HEK293 (cell line): ENCODE results near the gene TMEM222.

ENCODE experiments used
- BCL11A ChIP-seq: fragments of 450-650 bp; formaldehyde crosslinking; IDR thresholded peaks from 2 replicates; pipeline ENCODE4 v1.5.1; 2016; ENCODE audit warnings: low read depth, missing biosample characterization, missing genetic modification characterization
- GLI2 ChIP-seq: fragments of 450-650 bp; formaldehyde crosslinking; IDR thresholded peaks from 2 replicates; pipeline ENCODE4; 2017; ENCODE audit warnings: missing biosample characterization, missing genetic modification characterization, low read depth, borderline replicate concordance
- GLIS1 ChIP-seq: fragments of 450-650 bp; formaldehyde crosslinking; IDR thresholded peaks from 2 replicates; pipeline ENCODE4 v1.5.1; 2016; ENCODE audit warnings: missing biosample characterization, missing genetic modification characterization
- GLIS2 ChIP-seq: fragments of 450-650 bp; formaldehyde crosslinking; IDR thresholded peaks from 2 replicates; pipeline ENCODE4 v1.5.1; 2016; ENCODE audit warnings: missing biosample characterization, missing genetic modification characterization
- HOXA7 ChIP-seq: sonication (generic); formaldehyde crosslinking; IDR thresholded peaks from 2 replicates; pipeline ENCODE4 v1.8.1; 2022; ENCODE audit warnings: missing genetic modification reagents, borderline replicate concordance
- KLF8 ChIP-seq: fragments of 450-650 bp; formaldehyde crosslinking; IDR thresholded peaks from 2 replicates; pipeline ENCODE4 v1.5.1; 2016; ENCODE audit warnings: missing biosample characterization, missing genetic modification characterization
- SALL2 ChIP-seq: fragments of 450-650 bp; formaldehyde crosslinking; IDR thresholded peaks from 2 replicates; pipeline ENCODE4 v1.5.0; 2017; ENCODE audit warnings: missing biosample characterization, mild to moderate bottlenecking, missing genetic modification characterization, borderline replicate concordance
- SP2 ChIP-seq: fragments of 450-650 bp; formaldehyde crosslinking; IDR thresholded peaks from 2 replicates; pipeline ENCODE4 v1.5.1; 2016; ENCODE audit warnings: missing biosample characterization, missing genetic modification characterization
- SP3 ChIP-seq: fragments of 450-650 bp; formaldehyde crosslinking; IDR thresholded peaks from 2 replicates; pipeline ENCODE4 v1.5.1; 2016; ENCODE audit warnings: missing biosample characterization, missing genetic modification characterization
- SP7 ChIP-seq: fragments of 450-650 bp; formaldehyde crosslinking; IDR thresholded peaks from 2 replicates; pipeline ENCODE4 v1.5.1; 2016; ENCODE audit warnings: missing biosample characterization, missing genetic modification characterization
- TCF7L2 ChIP-seq: IDR thresholded peaks from 2 replicates; pipeline ENCODE4 v1.6.1; 2011; ENCODE audit warnings: low read depth, mild to moderate bottlenecking, inconsistent platforms, low read length, moderate library complexity, borderline replicate concordance
- TRIM28 ChIP-seq: IDR thresholded peaks from 2 replicates; pipeline ENCODE4 v1.6.1; 2011; ENCODE audit warnings: low read length, control low read depth, borderline replicate concordance
- ZBTB26 ChIP-seq: fragments of 450-650 bp; formaldehyde crosslinking; optimal IDR thresholded peaks from 2 replicates; pipeline ENCODE3; 2016; ENCODE audit warnings: missing biosample characterization, mild to moderate bottlenecking, missing genetic modification characterization
- ZFP37 ChIP-seq: fragments of 450-650 bp; formaldehyde crosslinking; IDR thresholded peaks from 2 replicates; pipeline ENCODE4 v1.5.1; 2016; ENCODE audit warnings: missing biosample characterization, missing genetic modification characterization
- ZIC2 ChIP-seq: fragments of 450-650 bp; formaldehyde crosslinking; IDR thresholded peaks from 2 replicates; pipeline ENCODE4 v1.5.1; 2016; ENCODE audit warnings: missing biosample characterization, missing genetic modification characterization
- ZNF239 ChIP-seq: fragments of 450-650 bp; formaldehyde crosslinking; IDR thresholded peaks from 2 replicates; pipeline ENCODE4 v1.5.1; 2016; ENCODE audit warnings: missing biosample characterization, missing genetic modification characterization
- ZNF26 ChIP-seq: fragments of 450-650 bp; formaldehyde crosslinking; IDR thresholded peaks from 2 replicates; pipeline ENCODE4 v1.5.1; 2016; ENCODE audit warnings: missing biosample characterization, missing genetic modification characterization
- ZNF335 ChIP-seq: fragments of 450-650 bp; formaldehyde crosslinking; conservative IDR thresholded peaks from 2 replicates; pipeline ENCODE4 v1.5.1; 2016; ENCODE audit warnings: missing biosample characterization, missing genetic modification characterization
- ZNF473 ChIP-seq: fragments of 450-650 bp; formaldehyde crosslinking; IDR thresholded peaks from 2 replicates; pipeline ENCODE4 v1.5.1; 2017; ENCODE audit warnings: missing biosample characterization, missing genetic modification characterization
- ZNF48 ChIP-seq: fragments of 450-650 bp; formaldehyde crosslinking; IDR thresholded peaks from 2 replicates; pipeline ENCODE4 v1.5.1; 2016; ENCODE audit warnings: missing biosample characterization, missing genetic modification characterization
- ZNF510 ChIP-seq: fragments of 450-650 bp; formaldehyde crosslinking; IDR thresholded peaks from 2 replicates; pipeline ENCODE4 v1.5.1; 2018; ENCODE audit warnings: mild to moderate bottlenecking, missing genetic modification characterization, missing biosample characterization; ENCODE audit not compliant: insufficient replicate concordance
- ZNF530 ChIP-seq: fragments of 450-650 bp; formaldehyde crosslinking; IDR thresholded peaks from 2 replicates; pipeline ENCODE4 v1.5.1; 2016; ENCODE audit warnings: low read depth, missing biosample characterization, missing genetic modification characterization
- ZNF555 ChIP-seq: fragments of 450-650 bp; formaldehyde crosslinking; conservative IDR thresholded peaks from 2 replicates; pipeline ENCODE4 v1.5.1; 2017; ENCODE audit warnings: missing biosample characterization, mild to moderate bottlenecking, missing genetic modification characterization, inconsistent platforms
- ZNF585B ChIP-seq: fragments of 450-650 bp; formaldehyde crosslinking; IDR thresholded peaks from 2 replicates; pipeline ENCODE4 v1.5.1; 2016; ENCODE audit warnings: missing biosample characterization, missing genetic modification characterization
- ZNF624 ChIP-seq: fragments of 450-650 bp; formaldehyde crosslinking; IDR thresholded peaks from 2 replicates; pipeline ENCODE4 v1.5.1; 2017; ENCODE audit warnings: missing biosample characterization, missing genetic modification characterization
- ZNF626 ChIP-seq: fragments of 450-650 bp; sonication (Bioruptor Pico); formaldehyde crosslinking; IDR thresholded peaks from 2 replicates; pipeline ENCODE4 v1.5.1; 2018; ENCODE audit warnings: missing biosample characterization, missing genetic modification characterization, inconsistent platforms
- ZNF791 ChIP-seq: fragments of 450-650 bp; formaldehyde crosslinking; IDR thresholded peaks from 2 replicates; pipeline ENCODE4 v1.5.1; 2016; ENCODE audit warnings: missing biosample characterization, missing genetic modification characterization
- ZNF792 ChIP-seq: fragments of 450-650 bp; formaldehyde crosslinking; IDR thresholded peaks from 2 replicates; pipeline ENCODE4 v1.5.1; 2016; ENCODE audit warnings: missing biosample characterization, missing genetic modification characterization
- ZNF830 ChIP-seq: fragments of 450-650 bp; IDR thresholded peaks from 2 replicates; pipeline ENCODE4 v1.5.0; 2018; ENCODE audit warnings: missing biosample characterization, missing genetic modification characterization, low read depth, mild to moderate bottlenecking, moderate library complexity
- ZSCAN16 ChIP-seq: fragments of 450-650 bp; formaldehyde crosslinking; IDR thresholded peaks from 2 replicates; pipeline ENCODE4 v1.5.1; 2016; ENCODE audit warnings: missing biosample characterization, missing genetic modification characterization
- ZSCAN30 ChIP-seq: fragments of 450-650 bp; IDR thresholded peaks from 2 replicates; pipeline ENCODE4 v1.5.1; 2018; ENCODE audit warnings: missing biosample characterization, mild to moderate bottlenecking, missing genetic modification characterization, moderate library complexity
- TF ChIP-seq, protein P1 (sequence below): fragments of 450-650 bp; formaldehyde crosslinking; IDR thresholded peaks from 2 replicates; pipeline ENCODE4 v1.5.1; 2016; ENCODE audit warnings: missing biosample characterization, missing genetic modification characterization
- TF ChIP-seq, protein P2 (sequence below): fragments of 450-650 bp; formaldehyde crosslinking; IDR thresholded peaks from 2 replicates; pipeline ENCODE4 v1.5.1; 2017; ENCODE audit warnings: missing biosample characterization, missing genetic modification characterization

Gene TMEM222

DNA sequence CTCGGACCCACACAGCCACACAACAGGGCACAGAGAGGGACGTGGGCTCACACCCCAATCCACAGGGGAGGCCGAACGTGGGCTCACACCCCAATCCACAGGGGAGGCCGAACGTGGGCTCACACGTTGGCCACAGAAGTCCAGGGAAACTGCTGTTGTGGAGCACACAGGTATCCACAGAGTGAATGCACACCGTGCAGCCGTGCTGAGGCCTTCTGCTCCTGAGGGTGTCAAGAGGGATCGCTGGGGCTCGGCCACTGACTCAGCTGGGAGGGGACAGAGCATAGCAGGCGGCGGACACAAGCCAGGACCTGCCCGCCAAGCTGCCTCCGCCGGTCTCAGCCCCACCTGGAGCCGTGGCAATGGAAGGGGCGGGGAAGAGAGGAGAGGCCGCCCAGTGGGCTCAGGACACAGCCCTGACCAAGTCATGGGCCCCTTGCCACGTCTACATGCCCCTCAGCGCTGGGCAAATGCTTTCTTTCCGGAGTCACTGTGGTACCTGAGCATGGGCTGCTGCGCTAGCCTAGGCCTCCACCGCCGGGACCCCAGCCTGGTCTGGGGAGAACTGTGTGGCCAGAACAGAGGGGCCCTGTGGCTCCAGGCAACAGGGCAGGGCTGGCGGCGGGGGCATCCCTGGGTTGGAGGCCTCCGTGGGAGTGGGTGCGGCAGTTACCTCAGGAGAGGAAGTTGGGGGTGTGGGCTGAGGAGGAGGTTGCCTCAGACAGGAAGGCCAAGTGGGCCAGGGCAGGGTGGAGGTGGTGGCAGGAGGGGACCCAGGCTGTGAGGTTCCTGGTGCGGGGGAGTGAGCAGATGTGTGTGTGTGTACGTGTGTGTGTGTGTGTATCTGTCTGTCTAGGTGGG lies 21.0 kb downstream of the TMEM222 start (continued):
- 0 out of 2 replicates have a peak, but pooled peaks have one; percentile 26 for TF ChIP-seq TRIM28
- TF ChIP-seq ZNF48 = no peak
- no peak for TF ChIP-seq ZNF626 (tag by site-specific recombination)
- peak; percentile 47 for TF ChIP-seq GLIS2 (tag by site-specific recombination)
- no peak for TF ChIP-seq ZNF830 (tag by site-specific recombination)
- no peak for TF ChIP-seq ZNF585B (tag by site-specific recombination)
- no peak for TF ChIP-seq GLI2
- peak; percentile 55 for TF ChIP-seq SP3 (tag by site-specific recombination)
- TF ChIP-seq ZFP37 = no peak
- TF ChIP-seq, protein P1, sequence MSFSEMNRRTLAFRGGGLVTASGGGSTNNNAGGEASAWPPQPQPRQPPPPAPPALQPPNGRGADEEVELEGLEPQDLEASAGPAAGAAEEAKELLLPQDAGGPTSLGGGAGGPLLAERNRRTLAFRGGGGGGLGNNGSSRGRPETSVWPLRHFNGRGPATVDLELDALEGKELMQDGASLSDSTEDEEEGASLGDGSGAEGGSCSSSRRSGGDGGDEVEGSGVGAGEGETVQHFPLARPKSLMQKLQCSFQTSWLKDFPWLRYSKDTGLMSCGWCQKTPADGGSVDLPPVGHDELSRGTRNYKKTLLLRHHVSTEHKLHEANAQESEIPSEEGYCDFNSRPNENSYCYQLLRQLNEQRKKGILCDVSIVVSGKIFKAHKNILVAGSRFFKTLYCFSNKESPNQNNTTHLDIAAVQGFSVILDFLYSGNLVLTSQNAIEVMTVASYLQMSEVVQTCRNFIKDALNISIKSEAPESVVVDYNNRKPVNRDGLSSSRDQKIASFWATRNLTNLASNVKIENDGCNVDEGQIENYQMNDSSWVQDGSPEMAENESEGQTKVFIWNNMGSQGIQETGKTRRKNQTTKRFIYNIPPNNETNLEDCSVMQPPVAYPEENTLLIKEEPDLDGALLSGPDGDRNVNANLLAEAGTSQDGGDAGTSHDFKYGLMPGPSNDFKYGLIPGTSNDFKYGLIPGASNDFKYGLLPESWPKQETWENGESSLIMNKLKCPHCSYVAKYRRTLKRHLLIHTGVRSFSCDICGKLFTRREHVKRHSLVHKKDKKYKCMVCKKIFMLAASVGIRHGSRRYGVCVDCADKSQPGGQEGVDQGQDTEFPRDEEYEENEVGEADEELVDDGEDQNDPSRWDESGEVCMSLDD (tag by site-specific recombination) = peak; percentile 23; the same call in 1 of the 2 replicates
- no peak for TF ChIP-seq TCF7L2
- TF ChIP-seq ZIC2 (tag by site-specific recombination) = peak; percentile 83
- TF ChIP-seq BCL11A (tag by site-specific recombination) = 0 out of 2 replicates have a peak, but pooled peaks have one; percentile 27
- TF ChIP-seq, protein P2, sequence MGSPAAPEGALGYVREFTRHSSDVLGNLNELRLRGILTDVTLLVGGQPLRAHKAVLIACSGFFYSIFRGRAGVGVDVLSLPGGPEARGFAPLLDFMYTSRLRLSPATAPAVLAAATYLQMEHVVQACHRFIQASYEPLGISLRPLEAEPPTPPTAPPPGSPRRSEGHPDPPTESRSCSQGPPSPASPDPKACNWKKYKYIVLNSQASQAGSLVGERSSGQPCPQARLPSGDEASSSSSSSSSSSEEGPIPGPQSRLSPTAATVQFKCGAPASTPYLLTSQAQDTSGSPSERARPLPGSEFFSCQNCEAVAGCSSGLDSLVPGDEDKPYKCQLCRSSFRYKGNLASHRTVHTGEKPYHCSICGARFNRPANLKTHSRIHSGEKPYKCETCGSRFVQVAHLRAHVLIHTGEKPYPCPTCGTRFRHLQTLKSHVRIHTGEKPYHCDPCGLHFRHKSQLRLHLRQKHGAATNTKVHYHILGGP = no peak
- TF ChIP-seq HOXA7 (CRISPR knock-in tag) = no peak
- no peak for TF ChIP-seq ZNF335
- TF ChIP-seq SP7 (tag by site-specific recombination) = no peak
- TF ChIP-seq ZNF530 = no peak
- TF ChIP-seq ZNF791 (tag by site-specific recombination) = no peak
- peak; percentile 60 for TF ChIP-seq SP2 (tag by site-specific recombination)
- no peak for TF ChIP-seq ZBTB26 (tag by site-specific recombination)
- no peak for TF ChIP-seq KLF8
- TF ChIP-seq ZNF555 = no peak
- no peak for TF ChIP-seq ZNF26 (tag by site-specific recombination)
- no peak for TF ChIP-seq ZNF510
- no peak for TF ChIP-seq SALL2
- no peak for TF ChIP-seq ZNF792
- no peak for TF ChIP-seq ZNF239 (tag by site-specific recombination)
- TF ChIP-seq GLIS1 (tag by site-specific recombination) = peak; percentile 24
- TF ChIP-seq ZNF624 (tag by site-specific recombination) = no peak
- TF ChIP-seq ZNF473 (tag by site-specific recombination) = no peak
- TF ChIP-seq ZSCAN16 (tag by site-specific recombination) = no peak
- no peak for TF ChIP-seq ZSCAN30 (tag by site-specific recombination)
